BLaER1 treated with 17β-estradiol and CSF1 and Interleukin-3, amounts not matched to agents 10 nM and 100 nM (cell line): Measurements from ENCODE around the gene CAPN1.
A peak's percentile ranks its signal among the peaks of the same experiment; 100 is the strongest.
"Not testable (repeated sequence)": the region's sequence is repeated elsewhere in the genome, so short reads cannot be mapped to it uniquely, and the experiment has no call there.

Experiments used
- H3K27ac ChIP-seq, 11 experiments: shearing (Covaris generic); formaldehyde crosslinking; 2 replicates each; pipeline ENCODE4 v1.8.1; 2022
- H3K27me3 ChIP-seq, 11 experiments: shearing (Covaris generic); formaldehyde crosslinking; 2 replicates each; pipeline ENCODE4 v1.8.1; 2022
- H3K36me3 ChIP-seq, 11 experiments: shearing (Covaris generic); formaldehyde crosslinking; 2 replicates each; pipeline ENCODE4 v1.8.1; 2022
- H3K4me1 ChIP-seq, 10 experiments: shearing (Covaris generic); formaldehyde crosslinking; 2 replicates each; pipeline ENCODE4 v1.8.1; 2022
- H3K4me2 ChIP-seq, 11 experiments: shearing (Covaris generic); formaldehyde crosslinking; 2 replicates each; pipeline ENCODE4 v1.8.1; 2022
- H3K4me3 ChIP-seq, 10 experiments: shearing (Covaris generic); formaldehyde crosslinking; 2 replicates each; pipeline ENCODE4 v1.8.1; 2022
- H3K9ac ChIP-seq, 11 experiments: shearing (Covaris generic); formaldehyde crosslinking; 2 replicates each; pipeline ENCODE4 v1.8.1; 2022
- H3K9me3 ChIP-seq, 11 experiments: shearing (Covaris generic); formaldehyde crosslinking; replicated peaks in 1 of 11; 2 replicates each; pipeline ENCODE4 v1.8.1; 2022
- H4K20me1 ChIP-seq, 11 experiments: shearing (Covaris generic); formaldehyde crosslinking; 2 replicates each; pipeline ENCODE4 v1.8.1; 2022
- Cebpa-rat ChIP-seq, 11 experiments: shearing (Covaris generic); IDR thresholded peaks; 2 replicates each; pipeline ENCODE4 v1.8.1; 2022

Gene CAPN1

DNA sequence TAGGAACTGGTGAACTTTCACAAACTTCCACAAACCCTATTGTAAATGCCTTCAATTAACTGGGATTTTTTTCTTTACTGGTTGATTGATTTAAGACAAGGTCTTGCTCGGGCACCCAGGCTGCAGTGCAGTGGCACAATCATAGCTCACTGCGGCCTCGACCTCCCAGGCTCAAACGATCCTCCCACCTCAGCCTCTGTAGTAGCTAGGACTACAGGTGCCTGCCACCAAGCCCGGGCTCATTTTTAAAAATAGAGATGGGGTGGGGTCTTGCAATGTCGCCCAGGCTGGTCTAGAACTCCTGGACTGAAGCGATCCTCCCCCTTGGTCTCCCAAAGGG is 44.3 kb downstream of the CAPN1 start:
- Histone ChIP-seq H3K27ac (peak overlapping the region in 8 of 11 experiments; percentile 40 to 76 (median 62); a peak in 11 of 22 replicates), H3K9ac (peak overlapping the region; percentile 41 to 77 (median 72); a peak in 21 of 22 replicates), H3K4me3 (peak overlapping the region; percentile 51 to 75 (median 55)), H4K20me1 (no peaks in the 10 kb centered on the region), H3K4me2 (peak overlapping the region; percentile 79 to 98 (median 89)), H3K4me1 (peaks cover 42 to 59% (median 48%) of the 10 kb centered on the region in 10 experiments), H3K36me3 (0 out of 22 replicates have a peak, but pooled peaks cover 0 to 4% (median 0%) of the 10 kb centered on the region in 11 experiments), H3K27me3 (no peaks in the 10 kb centered on the region), H3K9me3 (no peaks in the 10 kb centered on the region; a peak in 2 of 22 replicates)
- TF ChIP-seq Cebpa-rat (IDR thresholded peaks at IDR 0.05) = no peak

- H3K36me3 ChIP-seq = 0 out of 22 replicates have a peak, but pooled peaks cover 0 to 4% (median 0%) of the 10 kb centered on the region in 11 experiments
- TF ChIP-seq Cebpa-rat (IDR thresholded peaks at IDR 0.05) = no peak
- no peak overlapping the region for H3K9ac ChIP-seq
- H3K27ac ChIP-seq = no peak overlapping the region
- no peaks in the 10 kb centered on the region; a peak in 2 of 22 replicates for H3K9me3 ChIP-seq
- H4K20me1 ChIP-seq = no peaks in the 10 kb centered on the region
- no peak overlapping the region for H3K4me3 ChIP-seq
- H3K4me2 ChIP-seq = no peak overlapping the region
- H3K4me1 ChIP-seq = peaks cover 28 to 43% (median 36%) of the 10 kb centered on the region in 10 experiments
- H3K27me3 ChIP-seq = no peaks in the 10 kb centered on the region
Measured at GRCh38 chr11:65227879-65228278, 46.2 kb downstream of the CAPN1 start.

- H3K27me3 ChIP-seq = no peaks in the 10 kb centered on the region
- H3K9ac ChIP-seq = no peak overlapping the region
Measured at GRCh38 chr11:65236194-65237059, 54.7 kb downstream of the CAPN1 start.

DNA sequence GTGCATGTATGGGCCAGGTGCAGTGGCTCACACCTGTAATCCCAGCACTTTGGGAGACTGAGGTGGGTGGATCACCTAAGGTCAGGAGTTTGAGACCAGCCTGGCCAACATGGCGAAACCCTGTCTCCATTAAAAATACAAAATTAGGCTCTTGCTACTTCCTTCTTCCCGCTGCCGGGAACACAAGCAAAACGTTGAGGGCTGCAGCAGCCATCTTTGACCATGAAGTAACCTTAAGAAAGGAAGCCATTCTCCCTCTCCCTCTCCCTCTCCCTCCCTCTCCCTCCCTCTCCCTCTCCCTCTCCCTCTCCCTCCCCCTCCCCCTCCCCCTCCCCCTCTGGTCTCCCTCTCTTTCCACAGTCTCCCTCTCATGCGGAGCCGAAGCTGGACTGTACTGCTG is 56.6 kb downstream of the CAPN1 start:
- H3K4me1 ChIP-seq, H3K9ac ChIP-seq, H3K27me3 ChIP-seq, H3K4me3 ChIP-seq, H3K27ac ChIP-seq, H3K4me2 ChIP-seq, H4K20me1 ChIP-seq: not testable (repeated sequence)
- Histone ChIP-seq H3K9me3 (peaks cover 16 to 23% (median 22%) of the 10 kb centered on the region in 11 experiments), H3K36me3 (peaks cover 0 to 11% (median 0%) of the 10 kb centered on the region in 11 experiments; a peak in 5 of 22 replicates)

More at GRCh38 chr11:65236194-65237059, 54.7 kb downstream of the CAPN1 start:
- TF ChIP-seq Cebpa-rat (IDR thresholded peaks at IDR 0.05) = no peak
- H3K9me3 ChIP-seq = peaks cover 0 to 4% (median 3%) of the 10 kb centered on the region in 11 experiments; a peak in 16 of 22 replicates
- H3K4me3 ChIP-seq = no peak overlapping the region
- H3K36me3 ChIP-seq = no peaks in the 10 kb centered on the region
- no peaks in the 10 kb centered on the region for H3K4me1 ChIP-seq
- H3K27ac ChIP-seq = no peak overlapping the region
- H3K4me2 ChIP-seq = no peak overlapping the region
- no peaks in the 10 kb centered on the region for H4K20me1 ChIP-seq

DNA sequence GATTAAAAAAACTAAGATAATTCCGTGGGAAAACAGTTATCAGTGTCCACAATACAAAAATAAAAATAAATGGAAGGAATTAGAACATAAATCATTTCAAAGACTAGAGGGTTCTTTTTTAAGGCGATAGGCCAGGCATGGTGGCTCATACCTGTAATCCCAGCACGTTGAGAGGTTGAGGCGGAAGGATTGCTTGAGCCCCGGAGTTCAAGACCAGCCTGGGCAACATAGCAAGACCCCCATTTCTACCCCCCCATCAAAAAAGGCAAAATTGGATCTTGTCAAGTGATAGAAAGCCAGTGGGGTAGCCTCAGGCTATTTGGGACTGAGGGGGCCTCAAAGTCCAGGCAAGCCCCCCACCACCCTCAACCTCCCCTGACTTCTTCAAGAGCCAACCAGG is 59.4 kb downstream of the CAPN1 start:
- no peak overlapping the region for H3K9ac ChIP-seq
- TF ChIP-seq Cebpa-rat (IDR thresholded peaks at IDR 0.05) = no peak
- H3K27me3 ChIP-seq = no peaks in the 10 kb centered on the region

DNA sequence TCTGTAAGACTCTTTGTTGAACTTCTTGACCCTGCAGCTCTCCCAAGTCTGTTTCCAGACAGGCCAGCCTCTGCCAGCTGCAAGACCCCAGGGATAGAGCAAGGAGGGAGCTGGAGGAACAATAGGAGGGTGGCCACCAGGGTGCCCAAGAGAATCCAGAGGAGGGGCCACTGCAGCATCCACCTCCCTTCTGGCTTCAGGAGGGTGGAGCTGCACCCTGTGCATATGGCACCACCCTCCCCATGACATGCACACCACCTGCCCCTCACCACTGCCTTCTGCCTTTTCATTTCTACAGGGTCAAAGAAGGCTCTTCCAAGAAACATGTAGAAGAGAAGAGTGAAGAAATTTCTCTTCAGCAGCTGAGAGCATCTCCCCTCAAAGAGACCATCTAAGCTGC is 60.0 kb downstream of the CAPN1 start:
- H3K9ac ChIP-seq = no peak overlapping the region
- no peaks in the 10 kb centered on the region for H3K27me3 ChIP-seq
- H3K9me3 ChIP-seq = peaks cover 16 to 27% (median 24%) of the 10 kb centered on the region in 11 experiments
- peaks cover 0 to 11% (median 0%) of the 10 kb centered on the region in 11 experiments; a peak in 5 of 22 replicates for H3K36me3 ChIP-seq
- no peak overlapping the region for H3K4me3 ChIP-seq
- no peaks in the 10 kb centered on the region for H3K4me1 ChIP-seq
- no peak overlapping the region for H3K27ac ChIP-seq
- TF ChIP-seq Cebpa-rat (IDR thresholded peaks at IDR 0.05) = no peak
- H4K20me1 ChIP-seq = no peaks in the 10 kb centered on the region
- no peak overlapping the region for H3K4me2 ChIP-seq

More for the DNA sequence above, 59.4 kb downstream of the CAPN1 start:
- Histone ChIP-seq H3K9me3 (peaks cover 16 to 27% (median 24%) of the 10 kb centered on the region in 11 experiments), H4K20me1 (no peaks in the 10 kb centered on the region), H3K36me3 (peaks cover 0 to 11% (median 0%) of the 10 kb centered on the region in 11 experiments; a peak in 5 of 22 replicates), H3K27ac (no peak overlapping the region), H3K4me1 (no peaks in the 10 kb centered on the region), H3K4me3 (no peak overlapping the region), H3K4me2 (no peak overlapping the region)

- peaks cover 16 to 27% (median 24%) of the 10 kb centered on the region in 11 experiments for H3K9me3 ChIP-seq
- H3K27ac ChIP-seq = no peak overlapping the region
- no peak overlapping the region for H3K9ac ChIP-seq
- peak overlapping the region in 1 of 10 experiments; percentile 21; a peak in 1 of 20 replicates for H3K4me3 ChIP-seq
- TF ChIP-seq Cebpa-rat (IDR thresholded peaks at IDR 0.05) = no peak
- H4K20me1 ChIP-seq = no peaks in the 10 kb centered on the region
- peaks cover 0 to 11% (median 0%) of the 10 kb centered on the region in 11 experiments; a peak in 5 of 22 replicates for H3K36me3 ChIP-seq
- no peaks in the 10 kb centered on the region for H3K27me3 ChIP-seq
- no peak overlapping the region for H3K4me2 ChIP-seq
- H3K4me1 ChIP-seq = no peaks in the 10 kb centered on the region; a peak in 1 of 20 replicates
Measured at GRCh38 chr11:65242389-65242788, 60.7 kb downstream of the CAPN1 start.

DNA sequence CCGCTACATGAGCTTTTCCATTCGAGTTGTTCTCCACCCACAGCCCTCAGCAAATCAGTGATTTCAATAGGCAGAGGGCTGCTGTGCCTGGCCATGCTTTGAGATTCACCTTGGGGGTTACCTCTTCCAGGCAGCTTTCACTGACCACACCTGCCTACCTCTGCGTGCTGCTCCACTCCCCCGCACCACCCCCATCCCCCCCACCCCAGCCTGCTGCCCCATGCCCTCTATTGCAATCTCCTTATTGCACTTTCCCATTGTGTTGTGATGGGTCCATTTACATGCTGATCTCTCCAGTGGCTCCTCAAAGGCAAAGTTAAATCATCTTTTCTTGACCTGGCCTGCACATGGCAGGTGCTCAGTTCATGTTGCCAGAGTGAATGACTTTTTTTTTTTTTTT is 62.1 kb downstream of the CAPN1 start:
- Histone ChIP-seq H3K27ac (no peak overlapping the region), H3K36me3 (peaks cover 0 to 11% (median 0%) of the 10 kb centered on the region in 11 experiments; a peak in 5 of 22 replicates)
- TF ChIP-seq Cebpa-rat (IDR thresholded peaks at IDR 0.05) = no peak

GRCh38 chr11:65245046-65245445 is 63.3 kb downstream of the CAPN1 start:
- H3K27ac ChIP-seq, H3K27me3 ChIP-seq, H4K20me1 ChIP-seq, H3K9ac ChIP-seq, H3K4me1 ChIP-seq, H3K4me2 ChIP-seq, H3K4me3 ChIP-seq: not testable (repeated sequence)
- H3K36me3 ChIP-seq = peaks cover 0 to 11% (median 0%) of the 10 kb centered on the region in 11 experiments; a peak in 5 of 22 replicates
- peaks cover 16 to 27% (median 24%) of the 10 kb centered on the region in 11 experiments for H3K9me3 ChIP-seq

More for the DNA sequence above, 62.1 kb downstream of the CAPN1 start:
- H3K27me3 ChIP-seq = no peaks in the 10 kb centered on the region
- H3K4me2 ChIP-seq = no peak overlapping the region
- H4K20me1 ChIP-seq = no peaks in the 10 kb centered on the region
- H3K4me3 ChIP-seq = no peak overlapping the region
- peaks cover 16 to 27% (median 24%) of the 10 kb centered on the region in 11 experiments for H3K9me3 ChIP-seq
- no peaks in the 10 kb centered on the region; a peak in 1 of 20 replicates for H3K4me1 ChIP-seq
- H3K9ac ChIP-seq = no peak overlapping the region
